ENCODE measurements around the gene RBM12. TPM values are rescaled to one million over a fixed set of nuclear protein-coding genes. Genes with fewer than 3 reads are reported as not detected.

The RBM12 gene
- total and polyA plus RNA-seq, 4 donors: 50.2 to 73.9 (median 66.1) TPM

DNA sequence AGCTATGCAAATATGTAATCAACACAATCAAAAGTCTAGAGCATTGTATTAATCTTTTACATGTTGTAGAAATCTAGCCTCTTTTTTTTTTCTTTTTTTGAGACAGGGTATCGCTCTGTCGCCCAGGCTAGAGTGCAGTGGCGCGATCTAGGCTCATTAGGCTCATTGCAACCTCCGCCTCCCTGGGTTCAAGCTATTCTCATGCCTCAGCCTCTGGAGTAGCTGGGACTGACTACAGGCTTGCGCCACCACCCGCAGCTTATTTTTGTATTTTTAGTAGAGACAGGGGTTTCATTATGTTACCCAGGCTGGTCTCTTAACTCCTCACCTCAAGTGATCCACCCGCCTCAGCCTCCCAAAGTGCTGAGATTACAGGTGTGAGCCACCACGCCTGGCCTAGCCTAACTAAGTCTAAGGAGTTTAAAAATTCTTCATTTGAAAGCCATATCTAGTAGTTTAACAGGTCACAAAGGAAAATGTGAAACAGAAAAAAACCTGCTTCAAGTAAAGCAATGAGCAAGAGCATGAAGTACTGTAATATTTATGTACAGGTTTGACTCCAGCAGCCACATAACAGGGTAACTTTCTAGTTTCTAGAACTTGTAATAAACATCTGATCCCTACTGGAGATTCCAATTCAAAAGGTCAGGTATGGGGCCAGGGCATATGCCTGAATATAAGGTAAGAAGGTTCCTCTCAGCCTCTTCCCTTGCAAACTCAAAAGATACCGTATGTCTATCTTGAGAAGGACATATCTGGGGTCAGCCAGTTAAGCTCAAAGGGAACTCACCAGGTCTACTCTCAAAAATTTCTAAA lies 4.4 kb downstream of the RBM12 start:
- H3K27ac ChIP-seq (ENCODE audit: low read depth, low read length): no peak overlapping the region
- no peaks in the 10 kb centered on the region for H3K27me3 ChIP-seq (ENCODE audit: control insufficient read depth, insufficient read depth, low read length)
- no peaks in the 10 kb centered on the region for H3K9me3 ChIP-seq (ENCODE audit: control insufficient read depth, insufficient read depth, low read length)
- 83% methylated on average over 6 of the region's 10 CpGs for WGBS (ENCODE audit: insufficient coverage)
- H3K4me1 ChIP-seq (ENCODE audit: control insufficient read depth, insufficient read depth, low read length): peaks cover 11% of the 10 kb centered on the region
- H3K36me3 ChIP-seq (ENCODE audit: control insufficient read depth, insufficient read depth, low read length): no peaks in the 10 kb centered on the region
- H3K4me3 ChIP-seq (ENCODE audit: low read depth, low read length): no peak overlapping the region
- DNase-seq (ENCODE audit: low read depth in 4 of 6, low spot score in 6 of 6): no peak

DNA sequence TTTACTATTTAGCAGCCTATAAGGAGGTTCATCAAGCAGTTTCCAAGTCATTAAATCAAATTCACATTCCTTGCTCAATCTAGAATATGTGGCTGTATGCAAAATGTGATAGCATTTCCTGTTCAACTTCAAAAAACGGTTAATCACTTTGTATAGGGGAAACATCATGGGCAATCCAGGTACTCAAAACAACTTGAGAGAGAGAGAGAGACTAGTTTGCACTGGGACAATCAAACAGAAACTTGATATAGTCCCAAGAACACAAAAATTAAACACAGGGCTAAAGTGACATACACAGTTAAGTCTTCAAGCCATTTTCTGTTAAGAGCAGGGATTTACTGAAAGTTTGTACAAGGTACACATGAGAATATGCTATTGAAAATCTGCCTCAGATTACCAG lies 7.4 kb downstream of the RBM12 start:
- H3K4me3 ChIP-seq (ENCODE audit: low read depth, low read length): no peak overlapping the region
- no peak for DNase-seq (ENCODE audit: low read depth in 4 of 6, low spot score in 6 of 6)
- H3K36me3 ChIP-seq (ENCODE audit: control insufficient read depth, insufficient read depth, low read length): peaks cover 18% of the 10 kb centered on the region
- H3K27ac ChIP-seq (ENCODE audit: low read depth, low read length): no peak overlapping the region
- H3K4me1 ChIP-seq (ENCODE audit: control insufficient read depth, insufficient read depth, low read length): peaks cover 8% of the 10 kb centered on the region
- no peaks in the 10 kb centered on the region for H3K27me3 ChIP-seq (ENCODE audit: control insufficient read depth, insufficient read depth, low read length)
- H3K9me3 ChIP-seq (ENCODE audit: control insufficient read depth, insufficient read depth, low read length): no peaks in the 10 kb centered on the region
- WGBS (ENCODE audit: insufficient coverage): no CpG with 5 or more reads among the region's 1 CpG

- Histone ChIP-seq H3K36me3 (ENCODE audit: control insufficient read depth, insufficient read depth, low read length) (peaks cover 19% of the 10 kb centered on the region), H3K27me3 (ENCODE audit: control insufficient read depth, insufficient read depth, low read length) (no peaks in the 10 kb centered on the region), H3K4me3 (ENCODE audit: low read depth, low read length) (no peak overlapping the region), H3K9me3 (ENCODE audit: control insufficient read depth, insufficient read depth, low read length) (no peaks in the 10 kb centered on the region), H3K27ac (ENCODE audit: low read depth, low read length) (no peak overlapping the region), H3K4me1 (ENCODE audit: control insufficient read depth, insufficient read depth, low read length) (peaks cover 4% of the 10 kb centered on the region)
- DNase-seq (ENCODE audit: low read depth in 4 of 6, low spot score in 6 of 6): no peak
- 96% methylated on average over 9 of the region's 9 CpGs for WGBS (ENCODE audit: insufficient coverage)
These were observed 10.3 kb downstream of the RBM12 start for GRCh38 chr20:35654415-35654814.

DNA sequence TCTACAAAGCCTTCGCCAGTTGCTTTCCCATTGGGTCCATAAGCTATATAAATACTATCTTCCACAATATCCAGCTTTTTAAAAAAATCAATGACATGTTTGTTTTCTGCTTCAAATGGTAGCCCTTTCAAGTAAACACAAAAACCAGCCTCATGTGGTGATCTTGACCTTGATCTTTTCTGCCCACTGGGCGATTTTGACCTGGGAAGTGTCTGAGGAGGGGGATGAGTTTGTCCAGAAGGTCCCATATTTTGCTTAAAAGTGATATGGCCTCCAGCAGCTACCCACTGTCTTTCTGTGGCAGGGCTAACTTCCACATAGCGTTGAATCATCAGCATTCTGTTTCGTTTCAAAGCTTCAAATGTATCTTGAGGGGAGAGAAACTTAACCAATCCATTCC lies 10.8 kb downstream of the RBM12 start:
- Histone ChIP-seq H3K4me3 (ENCODE audit: low read depth, low read length) (no peak overlapping the region), H3K9me3 (ENCODE audit: control insufficient read depth, insufficient read depth, low read length) (no peaks in the 10 kb centered on the region), H3K27me3 (ENCODE audit: control insufficient read depth, insufficient read depth, low read length) (no peaks in the 10 kb centered on the region), H3K36me3 (ENCODE audit: control insufficient read depth, insufficient read depth, low read length) (peaks cover 19% of the 10 kb centered on the region), H3K27ac (ENCODE audit: low read depth, low read length) (no peak overlapping the region), H3K4me1 (ENCODE audit: control insufficient read depth, insufficient read depth, low read length) (peaks cover 4% of the 10 kb centered on the region)
- 84% methylated on average over 2 of the region's 4 CpGs for WGBS (ENCODE audit: insufficient coverage)
- DNase-seq (ENCODE audit: low read depth in 4 of 6, low spot score in 6 of 6): no peak

DNA sequence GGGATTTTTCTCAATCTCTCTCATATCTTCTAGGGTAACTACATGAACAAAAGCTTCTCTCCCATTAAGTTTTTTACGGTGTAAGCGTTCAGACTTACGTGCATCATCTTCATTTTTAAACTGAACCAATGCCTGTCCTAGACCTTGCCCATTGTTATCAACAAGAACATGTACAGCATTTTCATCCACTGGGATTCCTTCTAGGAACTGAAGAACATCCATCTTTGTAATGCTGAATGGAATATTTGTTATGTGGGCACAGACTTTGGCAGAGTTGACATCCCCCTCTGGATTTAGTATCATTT lies 11.3 kb downstream of the RBM12 start:
- H3K9me3 ChIP-seq (ENCODE audit: control insufficient read depth, insufficient read depth, low read length): no peaks in the 10 kb centered on the region
- H3K27ac ChIP-seq (ENCODE audit: low read depth, low read length): no peak overlapping the region
- H3K36me3 ChIP-seq (ENCODE audit: control insufficient read depth, insufficient read depth, low read length): peaks cover 19% of the 10 kb centered on the region
- H3K4me1 ChIP-seq (ENCODE audit: control insufficient read depth, insufficient read depth, low read length): peaks cover 4% of the 10 kb centered on the region
- no peak for DNase-seq (ENCODE audit: low read depth in 4 of 6, low spot score in 6 of 6)
- no peaks in the 10 kb centered on the region for H3K27me3 ChIP-seq (ENCODE audit: control insufficient read depth, insufficient read depth, low read length)
- H3K4me3 ChIP-seq (ENCODE audit: low read depth, low read length): no peak overlapping the region
- 97% methylated on average over 3 of the region's 3 CpGs for WGBS (ENCODE audit: insufficient coverage)

- Histone ChIP-seq H3K36me3 (ENCODE audit: control insufficient read depth, insufficient read depth, low read length) (peaks cover 19% of the 10 kb centered on the region), H3K9me3 (ENCODE audit: control insufficient read depth, insufficient read depth, low read length) (no peaks in the 10 kb centered on the region), H3K4me3 (ENCODE audit: low read depth, low read length) (no peak overlapping the region), H3K27ac (ENCODE audit: low read depth, low read length) (no peak overlapping the region), H3K27me3 (ENCODE audit: control insufficient read depth, insufficient read depth, low read length) (no peaks in the 10 kb centered on the region), H3K4me1 (ENCODE audit: control insufficient read depth, insufficient read depth, low read length) (peaks cover 4% of the 10 kb centered on the region)
- WGBS (ENCODE audit: insufficient coverage): 93% methylated on average over 13 of the region's 13 CpGs
- DNase-seq (ENCODE audit: low read depth in 4 of 6, low spot score in 6 of 6): no peak
These were observed 11.9 kb downstream of the RBM12 start for GRCh38 chr20:35652641-35653429.

- Histone ChIP-seq H3K4me3 (ENCODE audit: low read depth, low read length) (no peak overlapping the region), H3K27ac (ENCODE audit: low read depth, low read length) (no peak overlapping the region), H3K4me1 (ENCODE audit: control insufficient read depth, insufficient read depth, low read length) (peaks cover 4% of the 10 kb centered on the region), H3K9me3 (ENCODE audit: control insufficient read depth, insufficient read depth, low read length) (no peaks in the 10 kb centered on the region), H3K27me3 (ENCODE audit: control insufficient read depth, insufficient read depth, low read length) (no peaks in the 10 kb centered on the region), H3K36me3 (ENCODE audit: control insufficient read depth, insufficient read depth, low read length) (peaks cover 19% of the 10 kb centered on the region)
- no peak for DNase-seq (ENCODE audit: low read depth in 4 of 6, low spot score in 6 of 6)
These were observed 12.7 kb downstream of the RBM12 start for GRCh38 chr20:35651958-35652357.

DNA sequence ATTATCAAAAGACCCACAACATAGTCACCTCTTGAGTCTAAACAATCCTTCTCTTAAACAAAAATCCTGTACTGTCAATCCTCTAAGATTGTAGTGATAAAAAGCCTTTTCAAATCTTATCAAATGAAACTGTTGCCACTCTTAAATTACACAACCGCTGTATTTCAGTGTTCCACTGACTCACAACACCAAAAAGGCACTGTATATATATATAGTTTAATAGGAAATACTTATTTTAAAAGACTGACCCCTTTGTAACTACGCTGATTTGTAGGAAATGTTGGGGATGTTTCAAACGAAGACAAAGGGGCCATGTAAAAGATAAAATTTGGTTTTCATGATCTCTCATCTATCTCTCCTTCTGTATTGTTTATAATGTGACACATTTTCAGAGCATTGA lies 14.1 kb downstream of the RBM12 start:
- Histone ChIP-seq H3K27ac (ENCODE audit: low read depth, low read length) (no peak overlapping the region), H3K9me3 (ENCODE audit: control insufficient read depth, insufficient read depth, low read length) (no peaks in the 10 kb centered on the region), H3K36me3 (ENCODE audit: control insufficient read depth, insufficient read depth, low read length) (peaks cover 19% of the 10 kb centered on the region), H3K4me1 (ENCODE audit: control insufficient read depth, insufficient read depth, low read length) (peaks cover 4% of the 10 kb centered on the region), H3K27me3 (ENCODE audit: control insufficient read depth, insufficient read depth, low read length) (no peaks in the 10 kb centered on the region), H3K4me3 (ENCODE audit: low read depth, low read length) (no peak overlapping the region)
- WGBS (ENCODE audit: insufficient coverage): no CpG with 5 or more reads among the region's 3 CpGs
- DNase-seq (ENCODE audit: low read depth in 4 of 6, low spot score in 6 of 6): no peak

DNA sequence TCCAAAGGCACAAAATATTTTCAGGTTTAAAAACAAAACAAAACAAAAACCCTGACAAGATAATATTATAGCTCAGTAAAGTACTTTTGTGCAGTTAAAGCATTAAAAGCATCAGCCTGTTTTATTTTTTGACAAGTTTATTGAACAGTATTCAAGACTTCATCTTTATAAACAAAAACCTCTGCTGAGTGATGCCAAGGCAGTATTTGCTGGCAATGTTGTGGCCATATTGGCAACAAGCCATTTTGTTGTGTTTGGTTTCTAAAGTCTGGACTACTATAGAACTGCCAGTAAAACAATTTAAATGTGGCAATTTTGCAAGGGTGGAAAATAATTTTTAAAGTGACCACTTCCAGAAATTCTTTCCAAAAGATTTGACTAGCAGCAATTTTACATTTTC lies 15.9 kb downstream of the RBM12 start:
- Histone ChIP-seq H3K4me1 (ENCODE audit: control insufficient read depth, insufficient read depth, low read length) (peaks cover 4% of the 10 kb centered on the region), H3K9me3 (ENCODE audit: control insufficient read depth, insufficient read depth, low read length) (no peaks in the 10 kb centered on the region), H3K4me3 (ENCODE audit: low read depth, low read length) (no peak overlapping the region), H3K27me3 (ENCODE audit: control insufficient read depth, insufficient read depth, low read length) (no peaks in the 10 kb centered on the region), H3K27ac (ENCODE audit: low read depth, low read length) (no peak overlapping the region), H3K36me3 (ENCODE audit: control insufficient read depth, insufficient read depth, low read length) (peaks cover 11% of the 10 kb centered on the region)
- peak in 2 of 6 donors; percentile 16 to 43 for DNase-seq (ENCODE audit: low read depth in 4 of 6, low spot score in 6 of 6)

- H3K36me3 ChIP-seq (ENCODE audit: control insufficient read depth, insufficient read depth, low read length): no peaks in the 10 kb centered on the region
- no peak overlapping the region for H3K4me3 ChIP-seq (ENCODE audit: low read depth, low read length)
- no peaks in the 10 kb centered on the region for H3K9me3 ChIP-seq (ENCODE audit: control insufficient read depth, insufficient read depth, low read length)
- H3K27me3 ChIP-seq (ENCODE audit: control insufficient read depth, insufficient read depth, low read length): no peaks in the 10 kb centered on the region
- H3K4me1 ChIP-seq (ENCODE audit: control insufficient read depth, insufficient read depth, low read length): no peaks in the 10 kb centered on the region
- WGBS (ENCODE audit: insufficient coverage): 80% methylated on average over 1 of the region's 2 CpGs
- DNase-seq (ENCODE audit: low read depth in 4 of 6, low spot score in 6 of 6): no peak
- H3K27ac ChIP-seq (ENCODE audit: low read depth, low read length): no peak overlapping the region
These were observed 19.9 kb downstream of the RBM12 start for GRCh38 chr20:35644806-35645205.
